IPS-18a (cell line): Measurements from ENCODE around the gene KNDC1.

ENCODE experiments used
- H3K27ac ChIP-seq: one replicate; pipeline ENCODE4 v1.5.1; 2013; ENCODE audit warnings: low read length
- H3K27me3 ChIP-seq: one replicate; pipeline ENCODE4 v1.6.1; 2013; ENCODE audit warnings: mild to moderate bottlenecking, low read length; ENCODE audit not compliant: control insufficient read depth, insufficient read depth
- H3K36me3 ChIP-seq: one replicate; pipeline ENCODE4 v1.6.1; 2013; ENCODE audit warnings: low read depth, low read length; ENCODE audit not compliant: control insufficient read depth
- H3K4me1 ChIP-seq: one replicate; pipeline ENCODE4 v1.6.1; 2013; ENCODE audit warnings: low read depth, low read length; ENCODE audit not compliant: control insufficient read depth
- H3K4me3 ChIP-seq: one replicate; pipeline ENCODE4 v1.5.1; 2013; ENCODE audit warnings: low read length
- H3K9ac ChIP-seq: one replicate; pipeline ENCODE4 v1.6.1; 2013; ENCODE audit warnings: mild to moderate bottlenecking, low read length, moderate library complexity
- H3K9me3 ChIP-seq: one replicate; pipeline ENCODE4 v1.6.1; 2013; ENCODE audit warnings: low read depth, low read length; ENCODE audit not compliant: control insufficient read depth

The KNDC1 gene

DNA sequence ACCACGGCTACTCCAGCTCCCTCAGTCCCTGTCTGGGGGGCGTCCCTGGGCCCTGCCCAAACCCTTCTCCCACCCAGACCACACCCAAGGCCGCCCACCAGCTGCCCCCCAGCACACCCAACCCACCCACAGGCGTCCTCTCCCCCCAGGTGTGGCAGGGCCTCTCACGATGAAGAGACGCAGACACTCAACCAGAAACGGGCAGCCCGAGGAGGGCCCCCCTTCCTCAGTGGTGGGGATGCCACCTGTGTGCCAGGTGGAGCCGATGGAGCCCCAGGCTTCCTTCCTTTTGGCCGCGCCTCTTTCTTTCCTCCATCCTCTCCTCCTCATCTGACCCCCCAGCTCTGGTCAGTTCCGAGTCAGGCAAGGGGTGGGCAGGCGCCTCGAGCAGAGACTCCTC is 43.6 kb upstream of the KNDC1 start:
- Histone ChIP-seq H3K27ac (no peak overlapping the region), H3K36me3 (no peaks in the 10 kb centered on the region), H3K9ac (no peak overlapping the region), H3K27me3 (no peaks in the 10 kb centered on the region), H3K9me3 (no peaks in the 10 kb centered on the region), H3K4me3 (no peak overlapping the region), H3K4me1 (no peaks in the 10 kb centered on the region)

DNA sequence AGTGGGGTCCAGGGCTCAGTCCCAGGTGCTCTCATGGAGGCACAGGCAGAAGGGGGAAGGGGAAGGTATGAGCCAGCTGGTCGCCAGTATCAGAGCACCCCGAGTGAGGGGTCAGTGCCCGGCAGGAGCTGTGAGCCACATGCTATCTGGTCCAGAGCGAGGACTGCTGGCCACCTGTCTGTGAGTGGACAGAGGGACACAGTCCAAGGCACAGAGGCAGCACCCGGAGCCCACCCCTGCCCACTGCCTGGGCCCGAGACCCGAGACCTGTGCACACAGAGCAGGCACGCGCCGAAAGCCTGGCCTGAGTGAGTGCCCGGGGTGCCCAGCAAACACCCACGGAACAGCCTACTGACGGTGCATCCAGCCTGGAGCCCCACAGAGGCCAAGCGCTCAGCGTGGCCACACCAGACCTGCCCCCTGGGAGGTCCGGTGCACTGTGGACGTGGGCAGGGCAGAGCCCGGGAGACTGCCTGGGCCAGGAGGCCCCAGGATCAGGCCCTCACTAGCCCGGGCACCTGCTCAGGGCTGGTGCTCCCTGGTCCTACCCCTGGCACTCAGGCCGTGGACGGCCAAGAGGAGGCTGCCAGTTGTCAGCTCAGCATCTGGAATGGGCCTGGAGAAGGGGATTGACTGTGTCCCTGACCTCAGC is 42.9 kb upstream of the KNDC1 start:
- Histone ChIP-seq H3K27ac (no peak overlapping the region), H3K27me3 (no peaks in the 10 kb centered on the region), H3K9ac (no peak overlapping the region), H3K4me3 (no peak overlapping the region), H3K9me3 (no peaks in the 10 kb centered on the region), H3K36me3 (no peaks in the 10 kb centered on the region), H3K4me1 (no peaks in the 10 kb centered on the region)

DNA sequence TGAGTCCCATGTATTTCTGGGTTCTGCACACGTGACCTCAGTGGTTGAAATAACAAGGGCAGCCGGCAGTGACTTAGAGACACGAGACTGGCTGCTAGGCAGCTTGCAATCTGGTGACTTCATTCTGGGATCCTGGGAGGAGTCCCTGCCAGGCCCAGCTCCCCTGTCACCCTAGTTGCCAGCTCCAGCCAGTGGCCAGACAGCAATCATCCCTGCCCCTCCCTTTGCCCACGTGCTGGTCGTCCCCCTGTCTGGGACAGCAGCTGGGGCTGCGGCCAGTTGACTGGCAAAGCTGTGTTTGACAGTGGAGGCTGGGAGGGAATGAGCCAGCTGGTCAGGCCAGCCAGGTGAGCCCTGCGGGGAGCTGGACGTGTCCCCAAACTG is 42.3 kb upstream of the KNDC1 start:
- no peaks in the 10 kb centered on the region for H3K4me1 ChIP-seq
- H3K9ac ChIP-seq: no peak overlapping the region
- no peak overlapping the region for H3K27ac ChIP-seq
- no peaks in the 10 kb centered on the region for H3K36me3 ChIP-seq
- H3K27me3 ChIP-seq: no peaks in the 10 kb centered on the region
- H3K9me3 ChIP-seq: no peaks in the 10 kb centered on the region
- H3K4me3 ChIP-seq: no peak overlapping the region

DNA sequence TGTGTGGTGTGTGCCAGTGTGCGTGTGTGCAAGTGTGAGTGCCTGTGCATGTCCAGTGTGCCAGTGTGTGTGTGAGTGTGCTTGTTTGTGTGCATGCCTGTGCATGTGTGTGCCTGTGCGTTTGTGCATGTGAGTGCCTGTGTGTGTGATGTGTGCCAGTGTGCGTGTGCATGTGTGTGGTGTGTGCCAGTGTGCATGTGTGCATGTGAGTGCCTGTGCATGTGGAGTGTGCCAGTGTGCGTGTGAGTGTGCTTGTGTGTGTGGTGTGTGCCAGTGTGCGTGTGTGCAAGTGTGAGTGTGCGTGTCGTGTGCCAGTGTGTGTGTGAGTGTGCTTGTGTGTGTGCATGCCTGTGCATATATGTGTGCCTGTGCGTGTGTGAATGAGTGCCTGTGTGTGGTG is 38.5 kb upstream of the KNDC1 start:
- no peaks in the 10 kb centered on the region for H3K27me3 ChIP-seq
- H3K4me3 ChIP-seq: no peak overlapping the region
- H3K36me3 ChIP-seq: no peaks in the 10 kb centered on the region
- H3K9me3 ChIP-seq: no peaks in the 10 kb centered on the region
- no peak overlapping the region for H3K9ac ChIP-seq
- no peak overlapping the region for H3K27ac ChIP-seq
- H3K4me1 ChIP-seq: no peaks in the 10 kb centered on the region

DNA sequence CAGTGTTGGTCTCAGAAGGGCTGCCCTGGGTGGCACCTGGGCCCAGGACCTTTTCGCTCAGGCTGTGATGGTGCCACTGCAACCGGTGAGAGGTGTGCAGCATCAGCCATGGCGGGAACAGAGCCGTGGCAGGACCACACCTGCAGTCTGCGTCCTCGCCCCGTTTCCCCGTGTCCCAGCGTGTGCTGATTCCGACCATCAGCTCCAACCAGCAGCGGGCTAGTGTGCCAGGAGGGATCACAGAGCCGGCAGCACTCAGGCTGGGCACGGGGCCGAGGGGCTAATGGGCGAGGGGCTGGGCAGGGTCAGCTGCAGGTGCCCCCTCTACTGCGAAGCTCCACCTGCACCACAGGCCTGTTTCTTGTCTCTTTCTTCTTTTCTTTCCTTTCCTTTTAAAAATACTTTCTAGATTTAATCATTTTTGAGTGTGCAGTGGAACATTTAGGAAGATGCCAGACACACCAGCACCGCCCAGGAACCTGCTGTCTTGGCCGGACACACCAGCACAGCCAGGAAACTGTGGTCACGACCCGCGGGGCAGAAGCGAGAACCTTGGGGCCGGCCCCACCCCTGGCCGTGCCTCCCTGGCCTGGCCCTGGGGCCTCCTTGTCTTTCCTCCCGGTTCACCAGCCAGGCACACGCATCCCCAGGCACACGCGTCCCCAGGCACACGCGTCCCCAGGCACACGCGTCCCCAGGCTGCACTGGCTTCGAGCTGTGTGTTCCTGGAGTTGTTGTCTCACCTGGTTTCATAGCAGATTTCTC is 37.7 kb upstream of the KNDC1 start:
- Histone ChIP-seq H3K36me3 (no peaks in the 10 kb centered on the region), H3K27ac (no peak overlapping the region), H3K4me3 (no peak overlapping the region), H3K9me3 (no peaks in the 10 kb centered on the region), H3K27me3 (no peaks in the 10 kb centered on the region), H3K9ac (no peak overlapping the region), H3K4me1 (peaks cover 2% of the 10 kb centered on the region)

DNA sequence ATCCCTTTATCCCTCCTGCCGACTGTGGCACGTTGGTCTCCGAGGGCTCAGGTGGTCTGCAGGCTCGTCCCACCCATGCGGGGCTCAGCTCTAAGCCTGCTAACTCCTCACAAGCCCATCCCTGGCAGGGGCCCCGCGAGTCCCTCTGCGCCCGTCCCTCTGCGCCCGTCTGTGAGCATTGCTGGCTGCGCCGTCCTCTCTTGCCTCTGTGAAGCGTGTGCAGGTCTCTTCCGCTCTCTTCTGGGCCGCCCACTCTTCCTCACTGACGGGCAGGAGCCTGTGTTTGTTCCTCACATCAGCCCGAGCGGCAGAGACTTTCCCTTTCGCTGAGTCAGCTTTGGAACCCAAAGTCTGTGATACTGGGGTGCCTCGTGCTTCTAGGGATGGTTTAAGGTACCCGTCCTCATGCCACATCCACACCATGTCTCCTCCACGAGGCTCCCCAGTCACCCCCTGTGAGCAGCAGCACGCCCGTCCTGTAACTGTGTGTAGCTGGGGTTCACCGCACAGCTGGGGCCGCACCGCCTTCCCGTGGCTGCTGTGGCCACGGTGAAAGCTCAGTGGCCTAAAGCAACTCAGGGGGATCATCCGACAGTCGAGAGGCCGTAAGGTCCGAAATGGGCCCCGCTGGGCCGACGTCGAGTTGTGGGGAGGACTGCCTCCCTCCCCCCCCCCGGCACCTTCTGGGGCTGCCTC is 36.8 kb upstream of the KNDC1 start:
- H3K4me3 ChIP-seq: no peak overlapping the region
- no peaks in the 10 kb centered on the region for H3K36me3 ChIP-seq
- no peaks in the 10 kb centered on the region for H3K27me3 ChIP-seq
- no peak overlapping the region for H3K9ac ChIP-seq
- no peaks in the 10 kb centered on the region for H3K9me3 ChIP-seq
- H3K27ac ChIP-seq: no peak overlapping the region
- H3K4me1 ChIP-seq: peaks cover 3% of the 10 kb centered on the region

DNA sequence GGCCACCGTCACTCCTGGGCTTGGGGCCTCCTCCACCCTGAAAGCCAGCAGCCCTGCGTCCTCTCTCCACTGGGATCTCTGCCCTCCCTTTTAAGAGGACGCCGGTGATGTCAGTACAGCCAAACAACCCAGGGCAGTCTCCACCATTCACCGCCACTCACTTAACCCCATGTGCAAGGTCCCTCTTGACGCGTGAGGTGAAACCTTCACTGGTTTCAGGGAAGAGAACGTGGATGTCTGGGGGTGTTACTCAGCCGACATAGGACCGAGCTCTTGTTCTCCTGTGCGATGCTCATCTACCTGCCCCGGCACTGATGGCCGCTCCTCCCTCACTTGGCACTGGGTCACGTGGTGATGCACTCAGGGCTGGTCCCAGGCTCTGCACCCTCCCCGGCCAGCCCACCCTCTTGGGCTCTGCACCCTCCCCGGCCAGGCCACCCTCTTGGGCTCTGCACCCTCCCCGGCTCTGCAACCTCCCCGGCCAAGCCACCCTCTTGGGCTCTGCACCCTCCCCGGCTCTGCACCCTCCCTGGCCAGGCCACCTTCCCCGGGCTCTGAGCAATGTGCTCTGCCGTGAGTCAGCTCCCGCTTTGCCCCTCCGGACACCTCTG is 36.2 kb upstream of the KNDC1 start:
- peaks cover 3% of the 10 kb centered on the region for H3K4me1 ChIP-seq
- no peak overlapping the region for H3K4me3 ChIP-seq
- H3K27me3 ChIP-seq: no peaks in the 10 kb centered on the region
- no peak overlapping the region for H3K9ac ChIP-seq
- no peak overlapping the region for H3K27ac ChIP-seq
- H3K9me3 ChIP-seq: no peaks in the 10 kb centered on the region
- no peaks in the 10 kb centered on the region for H3K36me3 ChIP-seq

DNA sequence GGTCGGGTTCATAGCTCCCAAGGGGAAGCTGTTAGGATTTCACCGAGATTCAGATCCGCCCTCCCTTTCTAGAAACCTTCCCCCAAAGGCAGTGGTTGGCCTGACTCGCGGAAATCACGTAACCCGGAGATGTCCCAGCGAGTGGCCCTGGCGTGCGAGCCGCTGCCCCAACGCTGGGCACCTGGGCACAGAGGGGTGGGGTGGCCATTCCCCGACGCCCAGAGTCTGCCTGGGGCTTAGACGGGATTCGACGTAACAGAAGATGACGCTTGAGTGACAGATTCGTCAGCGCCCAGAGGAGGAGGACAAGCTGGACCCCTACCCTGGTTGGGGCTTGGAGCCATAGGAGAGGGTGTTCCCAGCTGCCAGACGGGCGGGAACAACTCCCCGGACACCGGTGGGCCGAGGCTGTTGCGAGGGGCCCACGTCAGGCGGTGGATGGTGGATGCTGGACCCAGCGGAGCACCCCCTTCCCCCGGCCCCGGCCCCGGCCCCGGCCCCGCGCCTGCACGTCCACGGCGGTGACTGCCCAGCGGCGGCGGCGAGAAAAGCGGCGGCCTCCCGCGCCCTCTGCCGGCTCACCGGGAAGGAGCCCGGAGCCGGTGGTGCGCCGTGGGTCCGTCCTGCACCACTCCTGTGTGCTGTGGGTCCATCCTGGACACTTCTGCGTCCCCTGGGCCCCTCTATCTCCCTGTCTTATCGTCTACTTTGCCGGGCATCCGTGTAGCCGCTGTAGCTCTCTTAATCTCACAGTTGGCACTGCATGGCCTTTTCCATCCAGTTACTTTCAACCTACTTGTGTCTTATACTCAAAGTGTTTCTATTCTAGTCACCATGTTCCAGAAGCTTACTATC is 35.4 kb upstream of the KNDC1 start:
- H3K27me3 ChIP-seq: no peaks in the 10 kb centered on the region
- no peaks in the 10 kb centered on the region for H3K9me3 ChIP-seq
- H3K9ac ChIP-seq: no peak overlapping the region
- no peak overlapping the region for H3K4me3 ChIP-seq
- peaks cover 3% of the 10 kb centered on the region for H3K4me1 ChIP-seq
- H3K36me3 ChIP-seq: no peaks in the 10 kb centered on the region
- H3K27ac ChIP-seq: no peak overlapping the region

DNA sequence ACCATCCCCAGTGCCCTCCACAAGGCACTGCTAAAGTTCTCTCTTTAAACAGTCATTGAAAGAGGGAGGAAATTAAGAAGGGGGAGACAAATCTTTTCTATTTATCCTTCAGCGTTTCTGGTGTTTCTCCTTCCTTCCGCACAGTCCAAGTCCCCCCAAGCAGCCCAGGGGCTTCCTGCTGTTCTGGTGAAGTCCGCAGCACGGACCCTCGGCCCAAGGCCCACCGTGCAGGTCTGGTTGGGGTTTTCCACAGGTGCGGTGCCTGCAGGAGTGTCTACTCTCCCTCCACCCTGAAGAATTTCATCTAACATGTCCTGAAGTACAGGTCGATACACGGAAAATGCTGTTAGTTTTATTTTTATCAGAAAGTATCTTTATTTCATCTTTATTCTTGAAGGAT is 34.1 kb upstream of the KNDC1 start:
- H3K4me3 ChIP-seq: no peak overlapping the region
- no peaks in the 10 kb centered on the region for H3K36me3 ChIP-seq
- H3K9me3 ChIP-seq: no peaks in the 10 kb centered on the region
- H3K27me3 ChIP-seq: no peaks in the 10 kb centered on the region
- H3K4me1 ChIP-seq: peaks cover 3% of the 10 kb centered on the region
- no peak overlapping the region for H3K27ac ChIP-seq
- H3K9ac ChIP-seq: no peak overlapping the region

DNA sequence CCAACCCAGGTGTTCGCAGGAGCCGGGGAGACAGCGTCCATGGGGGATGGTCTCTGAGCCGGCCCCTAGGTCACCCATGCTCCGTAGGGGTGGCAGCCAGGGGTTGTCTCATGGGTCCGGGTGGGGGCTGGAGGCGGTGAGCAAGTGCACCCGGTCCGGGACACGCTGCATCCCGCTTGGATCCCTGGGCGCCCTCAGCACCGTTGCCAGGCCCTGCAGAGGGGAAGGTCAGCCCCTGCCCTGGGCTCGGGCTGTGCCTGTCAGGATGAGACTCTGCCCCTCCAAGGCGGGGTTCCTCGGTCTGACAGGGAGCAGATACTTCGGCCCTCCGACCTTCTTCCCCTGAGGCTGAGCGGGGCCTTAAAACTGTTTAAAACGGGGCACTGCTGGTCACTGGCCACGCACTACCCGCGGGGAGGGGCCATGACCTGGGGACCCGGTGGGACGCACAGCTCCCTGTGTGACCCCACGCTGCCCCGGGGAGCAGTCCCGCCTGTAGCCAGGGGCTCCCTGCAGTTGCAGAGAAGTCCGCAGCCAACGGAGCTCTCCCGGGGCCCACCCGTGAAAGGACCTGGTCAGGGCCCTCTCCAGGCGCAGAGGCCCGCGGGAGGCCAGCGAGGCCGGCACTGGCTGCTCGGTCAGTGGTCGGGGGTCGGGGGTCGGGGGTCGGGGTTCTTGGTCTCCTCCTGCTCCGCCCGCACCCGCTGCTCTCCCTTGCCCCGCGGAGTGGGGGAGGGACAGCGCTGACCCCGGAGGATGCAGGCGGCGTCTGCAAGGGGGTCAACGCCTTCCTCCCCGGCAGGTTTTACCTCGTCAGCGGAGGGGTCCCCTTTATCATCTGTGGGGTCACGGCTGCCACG is 33.4 kb upstream of the KNDC1 start:
- H3K9me3 ChIP-seq: no peaks in the 10 kb centered on the region
- no peaks in the 10 kb centered on the region for H3K27me3 ChIP-seq
- no peaks in the 10 kb centered on the region for H3K36me3 ChIP-seq
- no peak overlapping the region for H3K4me3 ChIP-seq
- peaks cover 3% of the 10 kb centered on the region for H3K4me1 ChIP-seq
- no peak overlapping the region for H3K9ac ChIP-seq
- no peak overlapping the region for H3K27ac ChIP-seq
